Prostate gland (tissue), 2 donors: ENCODE data around the gene PCDHB7.
A peak's percentile ranks its signal among the peaks of the same experiment; 100 is the strongest.

Experiments used
- CTCF ChIP-seq, 4 experiments: fragments of 200-600 bp in 2 of 4; fragments of 450-650 bp in 2 of 4; sonication (generic) in 2 of 4; IDR thresholded peaks; 1 replicate in 3 of 4; 2 replicates in 1 of 4; pipeline ENCODE4 v1.5.1; 2016 to 2019; ENCODE audit warnings: antibody characterized with exemption in 4 of 4, mild to moderate bottlenecking in 2 of 4, moderate library complexity in 2 of 4
- POLR2A ChIP-seq: fragments of 450-650 bp; IDR thresholded peaks from one replicate; pipeline ENCODE4 v1.6.1; 2016; ENCODE audit warnings: antibody characterized with exemption, mild to moderate bottlenecking

GRCh38 chr5:141135030-141135717, 37.3 kb upstream of the PCDHB7 start, which contains the start of gene PCDHB5:
- TF ChIP-seq CTCF (IDR thresholded peaks at IDR 0.05) (peak in 2 of 4 experiments; percentile 18 to 26), POLR2A (no peak)
